ENCODE measurements around the gene ERI3. TPM values are rescaled to one million over a fixed set of nuclear protein-coding genes. Genes with fewer than 3 reads are reported as not detected.

The ERI3 gene
- polyA plus RNA-seq, 1 donor from 2014 or later, result 41.6 TPM

GRCh38 chr1:44359234-44359935 is 4.3 kb upstream of the ERI3 start:
- no peaks in the 10 kb centered on the region for H3K9me3 Mint-ChIP-seq
- peaks cover 2% of the 10 kb centered on the region for H3K36me3 Mint-ChIP-seq
- no peaks in the 10 kb centered on the region for H3K27me3 Mint-ChIP-seq
- no peak overlapping the region for H3K4me3 Mint-ChIP-seq
- H3K27ac Mint-ChIP-seq, result no peak overlapping the region
- peaks cover 19 to 21% (median 19%) of the 10 kb centered on the region in 3 donors for H3K4me1 Mint-ChIP-seq

- Mint-ChIP-seq H3K9me3 (no peaks in the 10 kb centered on the region), H3K4me3 (peak overlapping the region in 1 of 4 donors; percentile 8), H3K4me1 (peaks cover 18 to 28% (median 26%) of the 10 kb centered on the region in 3 donors), H3K27ac (no peak overlapping the region), H3K27me3 (no peaks in the 10 kb centered on the region), H3K36me3 (peaks cover 2% of the 10 kb centered on the region)
Measured at GRCh38 chr1:44357710-44358109, 2.7 kb upstream of the ERI3 start.

DNA sequence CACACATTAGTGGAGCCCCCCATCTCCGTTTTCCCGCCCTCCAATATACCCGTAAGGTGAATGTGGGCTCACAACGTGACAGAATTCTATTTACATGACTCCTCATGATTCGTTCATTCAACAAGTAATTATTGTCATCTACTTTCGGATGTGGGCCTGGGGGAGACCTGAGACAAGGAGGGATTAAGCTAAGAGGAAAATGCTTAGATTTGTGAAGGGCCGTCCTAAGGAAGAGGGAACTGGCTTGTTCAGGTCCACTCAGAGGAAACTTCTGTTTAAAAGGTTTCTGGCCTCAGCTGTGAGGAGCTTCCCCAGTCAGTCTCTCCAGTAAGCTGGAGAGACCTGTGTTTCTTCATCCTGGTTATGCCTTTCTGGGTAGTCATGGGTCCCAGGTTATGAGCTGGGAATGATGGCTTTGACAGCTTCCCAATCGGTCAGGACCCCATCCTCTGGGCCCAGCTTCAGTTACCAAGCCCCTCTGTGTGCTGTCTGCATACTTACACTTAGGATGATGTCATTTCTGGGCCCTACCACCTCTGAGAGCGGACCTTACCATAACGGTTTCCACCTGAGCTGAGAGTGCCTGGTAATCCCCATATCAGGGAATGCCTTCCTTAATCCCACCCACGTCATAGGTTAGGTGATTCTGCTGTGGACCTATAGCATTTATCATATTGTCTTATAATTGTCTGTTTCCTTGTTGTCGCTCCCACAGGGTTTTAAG is 687 bp upstream of the ERI3 start:
- no peaks in the 10 kb centered on the region for H3K27me3 Mint-ChIP-seq
- H3K27ac Mint-ChIP-seq, result peak overlapping the region in 2 of 3 donors; percentile 46 to 96
- H3K4me1 Mint-ChIP-seq, result peaks cover 11 to 24% (median 23%) of the 10 kb centered on the region in 3 donors
- H3K36me3 Mint-ChIP-seq, result no peaks in the 10 kb centered on the region
- H3K4me3 Mint-ChIP-seq, result peak overlapping the region; percentile 93 to 99 (median 96)
- H3K9me3 Mint-ChIP-seq, result no peaks in the 10 kb centered on the region

DNA sequence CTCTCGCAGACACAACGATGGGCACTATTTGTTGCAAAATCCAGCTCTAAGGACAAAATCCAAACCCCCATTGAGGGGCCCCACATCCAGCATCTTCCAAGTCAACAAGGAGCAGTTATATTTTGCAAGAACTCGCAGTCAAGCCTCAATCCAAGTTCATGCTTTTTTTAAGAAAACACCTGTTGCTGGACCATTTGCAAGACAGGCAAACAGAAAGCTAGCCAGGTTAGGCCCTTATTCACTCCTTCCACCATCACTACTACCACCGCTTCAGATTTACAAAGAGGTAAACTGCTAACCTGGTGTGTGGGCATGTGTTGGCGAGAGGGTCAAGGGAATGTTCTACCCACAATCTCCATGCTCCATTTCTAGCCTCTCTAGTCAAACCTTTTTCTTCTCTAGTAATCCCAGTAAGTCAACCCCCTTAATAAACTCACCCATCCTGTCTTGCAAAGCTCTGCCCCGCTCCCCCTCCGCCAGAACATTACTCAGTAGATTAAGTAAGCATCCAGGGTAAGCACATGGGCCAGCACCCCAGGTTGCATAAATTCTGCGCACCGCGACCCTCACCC is 703 bp downstream of the ERI3 start:
- peaks cover 12 to 24% (median 23%) of the 10 kb centered on the region in 3 donors for H3K4me1 Mint-ChIP-seq
- peak overlapping the region in 2 of 3 donors; percentile 30 to 71 for H3K27ac Mint-ChIP-seq

GRCh38 chr1:44353604-44354003 is 1.5 kb downstream of the ERI3 start:
- Mint-ChIP-seq H3K4me3 (peak overlapping the region; percentile 73 to 95 (median 91)), H3K4me1 (peaks cover 12 to 24% (median 23%) of the 10 kb centered on the region in 3 donors)

More for the DNA sequence above, 703 bp downstream of the ERI3 start:
- no peaks in the 10 kb centered on the region for H3K27me3 Mint-ChIP-seq
- no peaks in the 10 kb centered on the region for H3K9me3 Mint-ChIP-seq
- peak overlapping the region; percentile 66 to 95 (median 91) for H3K4me3 Mint-ChIP-seq
- peaks cover 2% of the 10 kb centered on the region for H3K36me3 Mint-ChIP-seq

DNA sequence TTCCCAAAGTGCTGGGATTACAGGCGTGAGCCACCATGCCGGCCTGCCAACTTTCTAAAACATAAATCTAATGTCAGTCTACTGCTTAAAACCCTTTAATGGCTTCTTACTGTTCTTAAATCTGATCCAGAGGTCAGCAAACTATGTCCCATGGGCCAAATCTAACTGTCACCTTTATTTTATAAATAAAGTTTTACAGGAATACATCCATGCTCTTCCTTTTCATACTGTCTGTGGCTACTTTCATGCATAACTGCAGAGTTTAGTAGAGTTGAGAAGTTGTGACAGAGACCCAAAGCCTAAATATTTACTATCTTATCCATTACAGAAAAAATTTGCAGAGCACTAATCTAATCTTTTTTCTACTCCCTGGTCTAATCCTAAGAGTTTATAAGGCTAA is 3.8 kb downstream of the ERI3 start:
- no peaks in the 10 kb centered on the region for H3K27me3 Mint-ChIP-seq
- H3K27ac Mint-ChIP-seq, result no peak overlapping the region
- no peak overlapping the region for H3K4me3 Mint-ChIP-seq
- peaks cover 16 to 29% (median 27%) of the 10 kb centered on the region in 3 donors for H3K4me1 Mint-ChIP-seq
- H3K9me3 Mint-ChIP-seq, result no peaks in the 10 kb centered on the region
- H3K36me3 Mint-ChIP-seq, result peaks cover 2% of the 10 kb centered on the region

More at GRCh38 chr1:44353604-44354003, 1.5 kb downstream of the ERI3 start:
- H3K36me3 Mint-ChIP-seq, result peaks cover 2% of the 10 kb centered on the region
- H3K27ac Mint-ChIP-seq, result peak overlapping the region in 1 of 3 donors; percentile 30
- H3K27me3 Mint-ChIP-seq, result no peaks in the 10 kb centered on the region
- H3K9me3 Mint-ChIP-seq, result no peaks in the 10 kb centered on the region

GRCh38 chr1:44348061-44348485 is 7.0 kb downstream of the ERI3 start:
- peaks cover 5% of the 10 kb centered on the region for H3K36me3 Mint-ChIP-seq
- H3K27ac Mint-ChIP-seq, result no peak overlapping the region
- no peaks in the 10 kb centered on the region for H3K9me3 Mint-ChIP-seq
- no peak overlapping the region for H3K4me3 Mint-ChIP-seq
- H3K4me1 Mint-ChIP-seq, result peaks cover 17 to 18% (median 17%) of the 10 kb centered on the region in 3 donors
- H3K27me3 Mint-ChIP-seq, result no peaks in the 10 kb centered on the region

DNA sequence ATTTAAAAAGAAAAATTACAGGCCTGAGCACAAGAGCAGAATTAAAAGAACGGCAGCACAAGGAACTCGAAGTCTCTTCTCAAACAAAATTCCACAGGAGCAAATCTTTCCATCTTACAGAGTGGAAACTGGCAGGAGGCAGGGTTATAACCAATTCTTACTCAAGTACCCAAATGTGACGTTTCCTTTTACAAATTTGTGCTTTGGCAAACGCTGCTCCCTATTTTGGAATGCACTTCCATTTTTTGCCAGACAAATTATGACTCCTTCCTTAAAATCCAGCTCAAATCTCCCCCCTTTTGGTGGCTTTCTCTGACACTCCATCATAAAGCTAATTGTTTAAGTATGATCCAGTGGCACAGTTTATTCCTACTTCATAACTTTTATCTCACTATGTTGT is 7.8 kb downstream of the ERI3 start:
- H3K27ac Mint-ChIP-seq, result no peak overlapping the region
- no peaks in the 10 kb centered on the region for H3K9me3 Mint-ChIP-seq
- no peak overlapping the region for H3K4me3 Mint-ChIP-seq
- no peaks in the 10 kb centered on the region for H3K27me3 Mint-ChIP-seq
- peaks cover 5% of the 10 kb centered on the region for H3K36me3 Mint-ChIP-seq
- H3K4me1 Mint-ChIP-seq, result peaks cover 11 to 14% (median 14%) of the 10 kb centered on the region in 3 donors

DNA sequence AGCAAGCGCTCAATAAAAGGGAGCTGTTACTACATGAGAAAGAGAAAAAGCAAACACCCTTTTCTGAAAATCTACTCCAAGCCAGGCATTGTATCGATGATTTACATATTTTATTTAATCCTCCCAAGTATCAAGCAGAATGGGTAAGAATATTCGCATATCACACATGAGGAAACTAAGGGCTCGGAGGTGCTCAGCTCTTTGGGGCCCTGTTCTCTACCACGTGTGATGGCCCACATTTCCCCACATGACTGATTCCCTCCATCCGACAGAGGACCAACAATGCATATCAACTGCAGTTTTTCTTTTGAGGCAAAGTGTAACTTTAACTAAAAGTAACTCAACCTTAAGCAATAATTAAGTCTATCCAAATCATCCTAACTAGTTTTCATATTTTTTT is 8.2 kb downstream of the ERI3 start:
- H3K9me3 Mint-ChIP-seq, result no peaks in the 10 kb centered on the region
- H3K27me3 Mint-ChIP-seq, result no peaks in the 10 kb centered on the region
- peaks cover 5% of the 10 kb centered on the region for H3K36me3 Mint-ChIP-seq
- H3K4me1 Mint-ChIP-seq, result peaks cover 11 to 18% (median 14%) of the 10 kb centered on the region in 3 donors
- H3K27ac Mint-ChIP-seq, result no peak overlapping the region
- H3K4me3 Mint-ChIP-seq, result no peak overlapping the region

DNA sequence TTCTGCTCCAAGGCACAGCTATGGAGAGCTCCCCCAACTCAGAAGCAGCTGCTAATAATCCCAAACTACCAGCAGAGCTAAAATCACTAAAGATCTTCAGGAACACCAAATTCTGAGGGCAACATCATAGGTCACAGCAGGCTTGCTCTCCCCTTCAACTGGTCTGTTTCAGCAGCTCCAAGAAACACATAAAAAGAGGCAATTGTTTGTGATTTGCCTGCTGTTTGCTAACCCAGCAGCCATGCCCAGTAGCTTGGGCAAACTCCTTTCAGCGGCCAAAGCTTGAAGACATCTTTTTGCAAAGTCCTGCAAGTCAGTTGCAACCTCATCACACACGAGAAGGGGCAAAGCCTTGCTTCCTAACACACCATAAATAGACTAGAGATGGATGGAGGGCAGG is 8.9 kb downstream of the ERI3 start:
- no peaks in the 10 kb centered on the region for H3K9me3 Mint-ChIP-seq
- peaks cover 5% of the 10 kb centered on the region for H3K36me3 Mint-ChIP-seq
- no peaks in the 10 kb centered on the region for H3K27me3 Mint-ChIP-seq
- no peak overlapping the region for H3K27ac Mint-ChIP-seq
- no peak overlapping the region for H3K4me3 Mint-ChIP-seq
- peaks cover 11 to 20% (median 14%) of the 10 kb centered on the region in 3 donors for H3K4me1 Mint-ChIP-seq

DNA sequence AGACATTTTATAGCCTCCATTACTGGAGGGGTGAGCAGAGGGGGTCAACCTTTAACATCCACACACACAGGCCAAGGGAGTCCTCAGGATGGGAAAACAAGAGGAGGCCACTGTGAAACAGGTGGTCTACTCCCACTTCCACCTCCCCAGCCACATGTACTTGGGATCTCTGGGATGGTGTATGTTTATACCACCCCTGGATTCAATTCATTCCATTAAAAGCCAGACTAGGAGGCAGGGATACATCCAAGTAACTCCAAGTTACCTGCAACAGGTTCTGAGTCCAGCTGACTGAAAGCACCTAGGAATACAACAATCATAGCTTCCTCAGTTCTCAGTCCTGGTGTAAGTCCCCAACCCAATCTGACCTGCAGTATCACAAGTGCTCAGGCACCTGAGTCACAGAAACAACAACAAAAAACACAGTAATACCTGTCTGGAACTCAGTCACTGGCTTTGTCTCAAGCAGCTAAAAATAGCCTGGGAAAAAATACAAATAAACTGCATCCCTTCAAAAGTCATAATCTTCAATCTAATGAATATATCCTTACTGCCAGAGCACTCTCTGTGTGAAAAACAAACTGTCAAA is 9.8 kb downstream of the ERI3 start:
- no peaks in the 10 kb centered on the region for H3K27me3 Mint-ChIP-seq
- H3K27ac Mint-ChIP-seq, result no peak overlapping the region
- H3K4me3 Mint-ChIP-seq, result no peak overlapping the region
- H3K36me3 Mint-ChIP-seq, result peaks cover 5% of the 10 kb centered on the region
- peaks cover 11 to 20% (median 14%) of the 10 kb centered on the region in 3 donors for H3K4me1 Mint-ChIP-seq
- H3K9me3 Mint-ChIP-seq, result no peaks in the 10 kb centered on the region

DNA sequence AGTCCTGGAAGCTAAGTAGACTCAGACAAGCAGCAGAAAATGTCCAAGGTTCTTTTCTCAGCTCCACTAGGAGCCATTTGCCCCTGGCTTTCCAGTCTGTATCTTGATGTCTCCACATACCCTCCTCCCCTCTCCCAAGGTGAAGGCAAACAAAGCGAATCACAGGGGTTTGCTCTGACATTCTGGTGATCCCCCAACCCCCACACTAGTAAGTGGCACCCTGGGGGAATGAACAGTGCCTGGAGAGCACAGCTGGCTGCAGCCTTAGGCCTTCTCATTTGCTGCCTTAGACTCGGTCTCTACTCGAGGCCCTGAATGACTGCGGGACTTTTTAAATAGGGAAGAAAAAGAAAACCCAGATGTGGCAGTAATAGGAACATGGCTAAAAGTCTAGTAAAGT is 15.3 kb downstream of the ERI3 start:
- Mint-ChIP-seq H3K27ac (no peak overlapping the region), H3K36me3 (peaks cover 15% of the 10 kb centered on the region), H3K27me3 (no peaks in the 10 kb centered on the region), H3K4me3 (no peak overlapping the region), H3K9me3 (peaks cover 0 to 4% (median 3%) of the 10 kb centered on the region in 3 donors), H3K4me1 (peaks cover 1 to 13% (median 5%) of the 10 kb centered on the region in 3 donors)

DNA sequence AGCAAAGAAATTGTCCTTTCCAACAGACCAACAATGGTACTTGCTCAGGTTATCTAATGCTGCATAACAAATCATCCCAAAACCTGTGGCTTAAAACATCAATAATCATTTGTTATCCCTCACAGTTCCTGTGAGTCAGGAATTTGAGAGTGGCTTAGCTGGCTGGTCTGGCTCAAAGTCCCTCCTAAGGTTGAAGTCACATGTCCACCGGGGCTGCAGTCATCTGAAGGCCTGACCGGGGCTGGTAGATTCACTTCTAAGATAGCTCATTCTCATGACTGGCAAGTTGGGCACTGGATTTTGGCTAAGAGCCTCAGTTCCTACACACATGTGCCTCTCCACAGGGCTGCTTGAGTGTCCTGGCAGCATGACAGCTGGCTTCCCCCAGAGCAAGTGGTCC is 16.9 kb downstream of the ERI3 start:
- peaks cover 17% of the 10 kb centered on the region for H3K36me3 Mint-ChIP-seq
- H3K27me3 Mint-ChIP-seq, result no peaks in the 10 kb centered on the region
- H3K4me3 Mint-ChIP-seq, result no peak overlapping the region
- H3K27ac Mint-ChIP-seq, result no peak overlapping the region
- H3K4me1 Mint-ChIP-seq, result peaks cover 0 to 8% (median 0%) of the 10 kb centered on the region in 3 donors
- H3K9me3 Mint-ChIP-seq, result peaks cover 0 to 4% (median 3%) of the 10 kb centered on the region in 3 donors

DNA sequence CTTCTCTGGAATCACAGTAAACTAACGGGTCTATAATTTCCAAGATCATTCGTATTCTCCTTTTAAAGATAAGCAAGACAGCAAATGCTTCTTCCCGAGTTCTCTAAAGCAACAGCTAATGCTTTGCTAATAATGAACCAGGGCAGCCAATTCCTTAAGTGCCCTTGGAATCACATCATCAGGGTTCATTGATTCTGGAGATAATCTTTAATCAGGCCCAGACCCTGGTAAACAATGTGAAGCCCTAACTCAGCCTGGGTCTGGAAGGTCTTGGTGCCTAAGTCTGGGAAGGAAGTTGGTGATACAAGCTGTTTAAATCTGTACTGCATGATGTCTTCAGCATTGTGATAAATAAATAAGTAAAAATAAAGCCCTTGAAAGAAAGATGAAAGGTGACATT is 18.4 kb downstream of the ERI3 start:
- Mint-ChIP-seq H3K27ac (peak overlapping the region in 1 of 3 donors; percentile 45), H3K4me3 (no peak overlapping the region), H3K27me3 (no peaks in the 10 kb centered on the region), H3K4me1 (peaks cover 0 to 2% (median 0%) of the 10 kb centered on the region in 3 donors), H3K36me3 (peaks cover 19% of the 10 kb centered on the region), H3K9me3 (peaks cover 0 to 4% (median 3%) of the 10 kb centered on the region in 3 donors)

- H3K36me3 Mint-ChIP-seq, result peaks cover 21% of the 10 kb centered on the region
- no peaks in the 10 kb centered on the region for H3K27me3 Mint-ChIP-seq
- peaks cover 0 to 2% (median 0%) of the 10 kb centered on the region in 3 donors for H3K4me1 Mint-ChIP-seq
- H3K9me3 Mint-ChIP-seq, result peaks cover 0 to 4% (median 3%) of the 10 kb centered on the region in 3 donors
- H3K4me3 Mint-ChIP-seq, result no peak overlapping the region
- H3K27ac Mint-ChIP-seq, result no peak overlapping the region
Measured at GRCh38 chr1:44334968-44335367, 20.1 kb downstream of the ERI3 start.
